Mucosa of rectum (tissue), 2 donors: Measurements from ENCODE around the gene FOXN1.
A peak's percentile ranks its signal among the peaks of the same experiment; 100 is the strongest.

ENCODE experiments used
- H3K27ac ChIP-seq, 2 donors: one replicate each; pipeline ENCODE4 v1.7.0; 2013; ENCODE audit warnings: inconsistent platforms in 2 of 2, low read depth in 2 of 2, low read length in 2 of 2
- H3K27me3 ChIP-seq, 2 donors: one replicate each; pipeline ENCODE4 v1.7.0; 2013; ENCODE audit warnings: low read length in 2 of 2; ENCODE audit not compliant: control insufficient read depth in 2 of 2, insufficient read depth in 2 of 2
- H3K36me3 ChIP-seq, 2 donors: one replicate each; pipeline ENCODE4 v1.7.0; 2013; ENCODE audit warnings: low read length in 2 of 2; ENCODE audit not compliant: control insufficient read depth in 2 of 2, insufficient read depth in 2 of 2
- H3K4me1 ChIP-seq, 2 donors: one replicate each; pipeline ENCODE4 v1.7.0; 2013; ENCODE audit warnings: low read length in 2 of 2, mild to moderate bottlenecking in 1 of 2; ENCODE audit not compliant: control insufficient read depth in 2 of 2, insufficient read depth in 2 of 2
- H3K4me3 ChIP-seq, 2 donors: one replicate each; pipeline ENCODE4 v1.7.0; 2013; ENCODE audit warnings: low read length in 2 of 2
- H3K9ac ChIP-seq, 2 donors: one replicate each; pipeline ENCODE4 v1.7.0; 2013; ENCODE audit warnings: low read length in 2 of 2, low read depth in 1 of 2, mild to moderate bottlenecking in 1 of 2
- H3K9me3 ChIP-seq, 2 donors: one replicate each; pipeline ENCODE4 v1.7.0; 2013; ENCODE audit warnings: low read length in 2 of 2; ENCODE audit not compliant: control insufficient read depth in 2 of 2
- donor health status: healthy.
- donor health status: Normal muscosa, but diverticular disease.

FOXN1 gene

GRCh38 chr17:28477928-28478327, 28.2 kb upstream of the FOXN1 start:
- Histone ChIP-seq H3K9me3 (no peaks in the 10 kb centered on the region), H3K4me3 (no peak overlapping the region), H3K27ac (no peak overlapping the region), H3K27me3 (no peaks in the 10 kb centered on the region), H3K9ac (no peak overlapping the region), H3K4me1 (peaks cover 36 to 55% of the 10 kb centered on the region in 2 donors), H3K36me3 (no peaks in the 10 kb centered on the region)

GRCh38 chr17:28478712-28479615, 27.2 kb upstream of the FOXN1 start:
- Histone ChIP-seq H3K9me3 (no peaks in the 10 kb centered on the region), H3K27me3 (no peaks in the 10 kb centered on the region), H3K4me1 (peaks cover 33 to 53% of the 10 kb centered on the region in 2 donors), H3K36me3 (no peaks in the 10 kb centered on the region), H3K9ac (no peak overlapping the region), H3K4me3 (no peak overlapping the region), H3K27ac (peak overlapping the region in 1 of 2 donors; percentile 20)

- Histone ChIP-seq H3K4me1 (peaks cover 21 to 51% of the 10 kb centered on the region in 2 donors), H3K9me3 (no peaks in the 10 kb centered on the region), H3K27me3 (no peaks in the 10 kb centered on the region), H3K9ac (peak overlapping the region in 1 of 2 donors; percentile 0), H3K36me3 (no peaks in the 10 kb centered on the region), H3K27ac (peak overlapping the region in 1 of 2 donors; percentile 56), H3K4me3 (no peak overlapping the region)
Measured at GRCh38 chr17:28480278-28480677, 25.9 kb upstream of the FOXN1 start.

- peaks cover 14 to 44% of the 10 kb centered on the region in 2 donors for H3K4me1 ChIP-seq
- H3K27ac ChIP-seq = peak overlapping the region in 1 of 2 donors; percentile 56
- peak overlapping the region in 1 of 2 donors; percentile 0 for H3K9ac ChIP-seq
Measured at GRCh38 chr17:28480799-28481571, 25.2 kb upstream of the FOXN1 start.

GRCh38 chr17:28482551-28483199, 23.5 kb upstream of the FOXN1 start:
- Histone ChIP-seq H3K27me3 (no peaks in the 10 kb centered on the region), H3K4me3 (no peak overlapping the region), H3K4me1 (peaks cover 17 to 44% of the 10 kb centered on the region in 2 donors), H3K9ac (peak overlapping the region in 1 of 2 donors; percentile 43), H3K27ac (peak overlapping the region; percentile 65 to 79), H3K9me3 (no peaks in the 10 kb centered on the region), H3K36me3 (no peaks in the 10 kb centered on the region)

More at GRCh38 chr17:28480799-28481571, 25.2 kb upstream of the FOXN1 start:
- Histone ChIP-seq H3K36me3 (no peaks in the 10 kb centered on the region), H3K27me3 (no peaks in the 10 kb centered on the region), H3K9me3 (no peaks in the 10 kb centered on the region), H3K4me3 (no peak overlapping the region)

- H3K4me3 ChIP-seq = no peak overlapping the region
- no peaks in the 10 kb centered on the region for H3K27me3 ChIP-seq
- peaks cover 24 to 50% of the 10 kb centered on the region in 2 donors for H3K4me1 ChIP-seq
- H3K27ac ChIP-seq = no peak overlapping the region
- peak overlapping the region in 1 of 2 donors; percentile 28 for H3K9ac ChIP-seq
- no peaks in the 10 kb centered on the region for H3K9me3 ChIP-seq
- no peaks in the 10 kb centered on the region for H3K36me3 ChIP-seq
Measured at GRCh38 chr17:28484296-28484695, 21.9 kb upstream of the FOXN1 start.

- Histone ChIP-seq H3K9ac (no peak overlapping the region), H3K4me1 (peaks cover 24 to 50% of the 10 kb centered on the region in 2 donors), H3K27ac (no peak overlapping the region), H3K36me3 (no peaks in the 10 kb centered on the region), H3K27me3 (no peaks in the 10 kb centered on the region), H3K4me3 (no peak overlapping the region), H3K9me3 (no peaks in the 10 kb centered on the region)
Measured at GRCh38 chr17:28485049-28485448, 21.1 kb upstream of the FOXN1 start.

- no peaks in the 10 kb centered on the region for H3K27me3 ChIP-seq
- peaks cover 18 to 31% of the 10 kb centered on the region in 2 donors for H3K4me1 ChIP-seq
- H3K9me3 ChIP-seq = no peaks in the 10 kb centered on the region
- H3K27ac ChIP-seq = peak overlapping the region in 1 of 2 donors; percentile 34
- H3K9ac ChIP-seq = peak overlapping the region in 1 of 2 donors; percentile 45
- H3K36me3 ChIP-seq = no peaks in the 10 kb centered on the region
- H3K4me3 ChIP-seq = no peak overlapping the region
Measured at GRCh38 chr17:28487881-28488532, 18.1 kb upstream of the FOXN1 start.

- H3K9me3 ChIP-seq = no peaks in the 10 kb centered on the region
- no peaks in the 10 kb centered on the region for H3K27me3 ChIP-seq
- H3K36me3 ChIP-seq = no peaks in the 10 kb centered on the region
- no peak overlapping the region for H3K9ac ChIP-seq
- H3K4me1 ChIP-seq = peaks cover 13 to 26% of the 10 kb centered on the region in 2 donors
- no peak overlapping the region for H3K27ac ChIP-seq
- no peak overlapping the region for H3K4me3 ChIP-seq
Measured at GRCh38 chr17:28488533-28489276, 17.4 kb upstream of the FOXN1 start.
